22Rv1 (cell line): Measurements from ENCODE around the gene NRK.

Experiments used
- ZFX ChIP-seq: fragments of 450-650 bp; IDR thresholded peaks from 2 replicates; pipeline ENCODE4 v1.6.1; 2017; ENCODE audit warnings: antibody characterized with exemption, borderline replicate concordance
- TF ChIP-seq, protein P1 (sequence below): fragments of 450-650 bp; IDR thresholded peaks from 2 replicates; pipeline ENCODE4 v1.5.1; 2017; ENCODE audit warnings: mild to moderate bottlenecking

DNA sequence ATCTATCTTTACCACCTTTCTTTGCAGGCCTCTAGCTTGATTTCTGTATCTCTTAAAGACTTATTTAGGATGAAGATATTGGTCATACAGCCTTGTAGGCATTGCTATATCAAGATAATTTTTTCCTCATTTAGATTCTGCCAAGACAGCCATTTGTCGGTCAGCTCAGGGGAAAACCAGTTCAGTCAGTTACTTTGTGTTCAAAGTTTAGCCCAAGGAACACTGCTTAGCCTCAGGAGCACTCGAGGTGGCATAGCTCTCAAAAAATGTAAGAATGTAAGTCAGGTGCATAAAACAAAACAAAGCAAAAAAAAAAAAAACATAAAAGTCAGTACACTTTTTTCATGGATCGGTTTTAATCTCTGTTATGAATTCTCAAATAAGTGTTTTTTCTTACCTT is 43.4 kb downstream of the NRK start:
- TF ChIP-seq, protein P1, sequence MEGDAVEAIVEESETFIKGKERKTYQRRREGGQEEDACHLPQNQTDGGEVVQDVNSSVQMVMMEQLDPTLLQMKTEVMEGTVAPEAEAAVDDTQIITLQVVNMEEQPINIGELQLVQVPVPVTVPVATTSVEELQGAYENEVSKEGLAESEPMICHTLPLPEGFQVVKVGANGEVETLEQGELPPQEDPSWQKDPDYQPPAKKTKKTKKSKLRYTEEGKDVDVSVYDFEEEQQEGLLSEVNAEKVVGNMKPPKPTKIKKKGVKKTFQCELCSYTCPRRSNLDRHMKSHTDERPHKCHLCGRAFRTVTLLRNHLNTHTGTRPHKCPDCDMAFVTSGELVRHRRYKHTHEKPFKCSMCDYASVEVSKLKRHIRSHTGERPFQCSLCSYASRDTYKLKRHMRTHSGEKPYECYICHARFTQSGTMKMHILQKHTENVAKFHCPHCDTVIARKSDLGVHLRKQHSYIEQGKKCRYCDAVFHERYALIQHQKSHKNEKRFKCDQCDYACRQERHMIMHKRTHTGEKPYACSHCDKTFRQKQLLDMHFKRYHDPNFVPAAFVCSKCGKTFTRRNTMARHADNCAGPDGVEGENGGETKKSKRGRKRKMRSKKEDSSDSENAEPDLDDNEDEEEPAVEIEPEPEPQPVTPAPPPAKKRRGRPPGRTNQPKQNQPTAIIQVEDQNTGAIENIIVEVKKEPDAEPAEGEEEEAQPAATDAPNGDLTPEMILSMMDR: no peak
- TF ChIP-seq ZFX: no peak
